GM21717 (cell line): ENCODE data around the gene PRDM7.
"Not testable (repeated sequence)": the region's sequence is repeated elsewhere in the genome, so short reads cannot be mapped to it uniquely, and the experiment has no call there.

Source experiments
- ATAC-seq: cut with Tn5 transposase; IDR thresholded peaks from one replicate; pipeline ENCODE4 v1.9.1; 2021; ENCODE audit warnings: mild to moderate bottlenecking, moderate library complexity; ENCODE audit not compliant: unreplicated experiment

Gene PRDM7

DNA sequence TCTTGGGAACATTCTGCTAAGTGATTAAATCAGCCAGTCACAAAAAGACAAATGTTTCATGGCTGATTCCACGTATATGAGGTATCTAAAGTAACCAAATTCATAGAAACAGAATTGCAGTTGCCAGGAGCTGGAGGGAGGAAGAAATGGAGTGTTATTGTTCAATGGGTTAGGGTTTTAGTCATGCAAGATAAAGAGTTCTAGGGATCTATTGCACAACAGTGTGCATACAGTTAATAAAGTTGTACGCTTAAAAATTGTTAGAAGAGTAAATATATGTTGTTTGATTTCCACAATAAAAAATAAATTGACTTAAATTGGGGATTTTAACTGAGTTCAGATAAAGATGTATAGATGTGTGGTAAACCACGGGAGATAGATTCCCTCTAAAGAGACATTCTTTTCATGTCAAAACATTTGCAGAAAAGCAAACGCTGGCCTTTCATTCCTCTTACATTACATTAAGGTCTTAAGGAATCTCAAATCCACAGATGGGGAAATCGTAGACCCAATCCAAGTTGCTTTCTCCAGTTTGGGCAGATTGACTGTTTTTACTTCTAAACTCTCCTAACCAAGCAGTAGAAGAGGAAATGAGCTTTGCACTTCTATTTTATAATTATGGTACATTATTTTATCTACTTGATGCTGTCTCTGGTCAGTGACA is 4.6 kb downstream of the PRDM7 start:
- no peak for ATAC-seq

- ATAC-seq: no peak
Measured at GRCh38 chr16:90070440-90070839, 6.7 kb downstream of the PRDM7 start.

GRCh38 chr16:90061437-90061836 is 15.7 kb downstream of the PRDM7 start:
- ATAC-seq: no peak

GRCh38 chr16:90057738-90058173 is 19.4 kb downstream of the PRDM7 start:
- ATAC-seq: no peak

DNA sequence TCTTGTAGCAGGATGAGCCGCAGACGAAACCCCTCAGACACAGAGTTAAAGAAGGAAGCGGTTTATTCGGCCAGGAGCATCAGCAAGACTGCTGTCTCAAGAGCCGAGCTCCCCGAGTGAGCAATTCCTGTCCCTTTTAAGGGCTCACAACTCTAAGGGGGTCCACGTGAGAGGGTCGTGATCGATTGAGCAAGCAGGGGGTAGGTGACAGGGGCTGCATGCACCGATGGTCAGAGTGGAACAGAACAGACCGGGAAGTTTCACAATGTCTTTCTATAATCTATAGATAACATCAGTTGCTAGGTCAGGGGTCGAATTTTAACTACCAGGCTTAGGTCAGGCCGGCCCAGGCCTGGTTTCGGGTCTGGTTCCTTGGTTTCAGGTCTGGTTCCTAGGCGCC is 20.6 kb downstream of the PRDM7 start:
- not testable (repeated sequence) for ATAC-seq

DNA sequence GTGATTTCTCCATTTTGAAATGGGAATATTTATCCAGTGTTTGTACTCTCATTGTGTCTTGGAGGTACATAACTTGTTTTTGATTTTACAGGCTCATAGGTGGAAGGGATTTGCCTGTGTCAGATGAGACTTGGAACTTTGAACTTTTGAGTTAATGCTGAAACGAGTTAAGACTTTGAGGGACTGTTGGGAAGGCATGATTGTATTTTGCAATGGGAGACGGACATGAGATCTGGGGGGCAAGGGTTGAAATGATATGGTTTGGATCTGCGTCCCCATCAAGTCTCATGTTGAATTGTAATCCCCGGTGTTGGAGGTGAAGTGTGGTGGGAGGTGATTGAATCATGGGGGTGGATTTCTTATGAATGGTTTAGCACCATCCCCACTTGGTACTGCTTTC is 21.8 kb downstream of the PRDM7 start:
- no peak for ATAC-seq

DNA sequence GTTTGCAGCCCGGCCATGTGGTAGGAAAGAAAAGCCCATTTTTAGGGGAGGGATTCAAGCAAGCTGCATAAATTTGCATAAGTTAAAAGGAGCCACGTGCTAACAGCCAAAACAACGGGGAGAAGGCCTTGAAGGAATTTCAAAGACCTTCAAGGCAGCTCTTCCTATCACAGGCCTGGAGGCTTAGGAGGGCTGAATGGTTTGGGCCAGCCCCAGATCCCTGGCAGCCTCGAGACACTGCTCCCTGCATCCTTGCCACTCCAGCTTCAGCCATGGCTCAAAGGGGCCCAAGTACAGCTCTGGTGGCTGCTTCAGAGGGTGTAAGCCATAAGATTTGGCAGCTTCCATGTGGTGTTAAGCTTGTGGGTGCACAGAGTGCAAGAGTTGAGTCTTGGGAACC is 22.6 kb downstream of the PRDM7 start:
- ATAC-seq: no peak

GRCh38 chr16:90053902-90054500 is 23.1 kb downstream of the PRDM7 start:
- ATAC-seq: no peak

GRCh38 chr16:90050969-90051368 is 26.2 kb downstream of the PRDM7 start:
- no peak for ATAC-seq

DNA sequence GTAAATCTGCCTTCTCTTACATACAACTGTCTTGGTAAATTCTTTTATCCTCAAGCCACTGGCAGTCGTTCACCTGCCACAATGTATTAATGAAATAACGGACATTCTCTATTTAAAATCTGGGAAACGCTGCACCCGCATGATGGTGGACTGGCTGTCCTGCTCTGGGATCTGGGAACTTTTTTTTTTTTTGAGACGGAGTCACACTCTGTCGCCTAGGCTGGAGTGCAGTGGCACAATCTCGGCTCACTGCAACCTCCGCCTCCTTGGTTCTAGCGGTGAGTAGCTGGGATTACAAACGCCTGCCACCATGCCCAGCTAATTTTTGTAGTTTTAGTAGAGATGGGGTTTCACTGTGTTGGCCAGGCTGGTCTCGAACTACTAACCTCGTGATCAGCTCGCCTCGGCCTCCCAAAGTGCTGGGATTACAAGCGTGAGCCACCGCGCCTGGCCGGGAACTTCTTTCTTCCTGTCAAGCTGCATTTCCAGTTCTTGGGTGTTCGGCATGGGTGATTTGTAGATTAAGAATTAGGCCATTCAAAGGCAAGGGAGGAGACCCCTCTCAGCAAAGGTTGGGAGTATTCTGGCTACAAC is 28.3 kb downstream of the PRDM7 start:
- ATAC-seq: no peak

DNA sequence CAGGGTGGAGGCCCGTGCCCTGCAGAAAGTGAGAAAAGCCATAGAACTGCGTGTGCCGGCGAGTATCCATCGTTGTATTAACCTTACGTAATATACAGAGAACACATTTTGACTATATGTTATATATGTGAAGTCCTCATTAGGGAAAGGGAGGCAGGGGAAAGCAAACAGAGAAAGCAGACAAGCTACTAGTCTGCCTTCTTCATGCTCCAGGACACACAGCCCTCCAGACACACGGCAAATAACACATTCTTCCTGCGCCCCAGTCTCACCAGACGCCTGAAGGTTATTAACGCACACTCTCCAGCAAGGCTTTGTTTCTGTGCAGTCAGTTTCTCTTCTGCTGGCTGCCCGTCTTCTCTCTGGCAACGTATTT is 28.8 kb downstream of the PRDM7 start:
- no peak for ATAC-seq

DNA sequence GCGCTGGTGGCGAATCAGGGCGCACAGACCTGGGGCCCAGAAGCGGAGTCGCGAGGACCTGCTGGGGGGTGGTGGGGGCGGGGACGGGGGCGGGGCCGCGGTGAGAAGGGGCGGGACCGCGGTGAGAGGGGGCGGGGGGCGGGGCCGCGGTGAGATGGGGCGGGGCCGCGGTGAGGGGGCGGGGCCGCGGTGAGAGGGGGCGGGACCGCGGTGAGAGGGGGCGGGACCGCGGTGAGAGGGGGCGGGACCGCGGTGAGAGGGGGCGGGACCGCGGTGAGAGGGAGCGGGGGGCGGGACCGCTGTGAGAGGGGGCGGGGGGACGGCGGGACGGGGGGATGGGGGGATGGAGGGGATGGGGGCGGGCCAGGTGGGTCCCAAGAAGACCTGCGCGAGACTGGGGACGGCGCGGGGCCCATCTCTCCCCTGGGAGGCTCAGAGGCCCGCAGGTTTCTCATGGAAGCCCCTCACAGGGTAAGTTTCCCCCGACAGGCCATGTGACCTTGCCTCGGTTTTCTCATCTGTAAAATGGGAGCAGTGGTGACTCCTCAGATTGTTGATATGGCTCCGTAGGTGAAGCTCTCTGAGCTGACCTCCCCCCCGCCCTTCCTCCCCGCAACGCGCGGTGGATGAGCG is 29.3 kb downstream of the PRDM7 start:
- no peak for ATAC-seq

DNA sequence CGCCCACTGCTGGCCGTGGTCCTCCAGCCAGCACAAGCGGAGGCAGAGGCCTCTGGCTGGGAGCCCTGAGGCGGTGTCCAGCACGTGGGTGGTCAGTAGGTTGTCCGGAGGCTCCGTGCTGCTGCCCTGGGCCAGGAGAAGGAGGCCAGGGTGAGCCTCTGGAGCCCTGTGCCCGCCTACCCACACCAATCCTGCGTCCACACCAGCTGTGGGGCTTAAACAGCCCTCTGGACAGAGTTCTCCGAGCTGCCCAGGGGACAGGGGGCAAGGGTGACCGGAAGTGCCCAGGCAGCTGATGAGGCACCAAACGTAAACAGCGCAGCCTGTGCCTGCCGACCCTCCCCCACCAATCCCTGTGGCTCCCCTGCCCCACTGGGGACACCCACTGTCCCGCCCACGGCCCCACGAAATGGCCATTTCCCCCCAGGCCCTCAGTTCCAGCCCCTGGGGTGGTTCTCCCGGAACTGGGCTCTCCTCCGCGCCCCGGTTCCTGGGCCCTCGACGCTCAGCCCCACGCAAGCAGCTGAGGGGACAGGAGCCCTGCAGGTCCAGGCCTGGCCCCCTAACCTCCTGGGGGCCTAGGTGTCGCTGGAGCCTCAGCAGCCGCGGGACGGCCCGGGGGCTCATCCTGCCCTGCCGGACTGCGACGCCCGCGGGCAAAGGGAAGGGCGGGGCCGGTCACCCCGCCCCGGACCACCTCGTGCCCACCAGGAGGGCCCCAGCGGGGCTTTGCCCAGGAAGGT is 30.0 kb downstream of the PRDM7 start:
- no peak for ATAC-seq

DNA sequence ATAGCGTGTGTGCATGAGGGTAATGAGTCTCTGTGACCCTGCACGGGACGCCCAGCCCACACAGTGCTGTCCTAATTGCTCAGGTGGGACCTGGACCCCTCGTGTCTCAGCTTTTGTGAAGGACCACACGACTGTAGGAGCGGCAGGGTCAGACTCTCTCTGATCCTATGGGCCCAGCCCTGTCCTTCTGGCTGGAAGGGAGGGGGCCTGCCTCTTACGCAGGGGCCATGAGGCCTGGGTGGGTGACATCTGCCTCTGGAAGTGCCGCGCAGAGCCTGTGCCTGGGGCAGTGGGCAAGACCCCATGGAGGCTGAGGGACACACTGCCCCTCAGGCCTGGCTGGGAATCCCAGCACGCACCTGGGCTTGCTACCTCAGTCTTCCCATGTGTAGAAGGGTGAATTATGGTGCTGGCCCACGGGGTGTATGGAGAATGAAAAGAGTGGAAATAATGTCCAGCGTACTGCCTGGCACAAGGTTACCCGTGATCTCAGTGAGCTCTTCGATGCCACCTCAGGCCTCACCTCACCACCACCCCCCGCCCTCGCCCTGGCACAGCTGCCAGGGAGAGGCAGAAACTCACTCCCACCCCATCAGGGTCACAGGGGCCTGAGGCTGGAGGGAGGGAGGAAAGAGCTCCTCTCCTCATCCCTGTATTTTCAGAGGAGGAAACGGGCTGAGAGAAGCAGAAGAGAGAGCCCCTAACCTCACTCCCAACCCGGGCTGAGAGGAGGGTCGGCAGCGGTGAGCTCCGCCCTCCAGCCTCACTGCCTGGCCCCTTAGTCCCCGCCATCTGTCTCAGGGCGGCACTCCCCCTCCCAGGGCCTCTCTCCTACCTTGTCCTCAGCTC is 30.8 kb downstream of the PRDM7 start:
- no peak for ATAC-seq

DNA sequence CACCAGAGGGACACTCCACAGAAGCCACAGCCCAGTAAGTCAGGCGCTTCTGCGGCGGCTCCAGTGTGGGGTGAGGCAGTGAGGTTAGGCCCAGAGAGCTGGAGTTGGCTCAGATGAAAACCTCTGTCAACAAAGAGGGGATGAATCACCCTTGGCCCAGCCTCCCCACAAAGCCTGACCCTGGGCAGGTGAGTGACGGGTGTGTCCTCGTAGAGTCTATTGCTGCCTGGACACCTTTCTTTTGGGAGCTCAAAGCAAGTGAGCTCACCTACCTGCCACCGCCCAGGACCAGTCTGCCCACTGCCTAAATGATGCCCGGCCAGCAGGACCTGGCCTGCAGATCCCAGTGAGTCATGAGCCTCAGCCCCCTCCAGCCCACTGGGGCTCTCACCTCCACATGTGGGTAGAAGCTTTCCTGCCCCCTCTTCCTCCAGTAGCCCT is 33.0 kb downstream of the PRDM7 start:
- no peak for ATAC-seq

GRCh38 chr16:90043526-90043925 is 33.6 kb downstream of the PRDM7 start:
- no peak for ATAC-seq

DNA sequence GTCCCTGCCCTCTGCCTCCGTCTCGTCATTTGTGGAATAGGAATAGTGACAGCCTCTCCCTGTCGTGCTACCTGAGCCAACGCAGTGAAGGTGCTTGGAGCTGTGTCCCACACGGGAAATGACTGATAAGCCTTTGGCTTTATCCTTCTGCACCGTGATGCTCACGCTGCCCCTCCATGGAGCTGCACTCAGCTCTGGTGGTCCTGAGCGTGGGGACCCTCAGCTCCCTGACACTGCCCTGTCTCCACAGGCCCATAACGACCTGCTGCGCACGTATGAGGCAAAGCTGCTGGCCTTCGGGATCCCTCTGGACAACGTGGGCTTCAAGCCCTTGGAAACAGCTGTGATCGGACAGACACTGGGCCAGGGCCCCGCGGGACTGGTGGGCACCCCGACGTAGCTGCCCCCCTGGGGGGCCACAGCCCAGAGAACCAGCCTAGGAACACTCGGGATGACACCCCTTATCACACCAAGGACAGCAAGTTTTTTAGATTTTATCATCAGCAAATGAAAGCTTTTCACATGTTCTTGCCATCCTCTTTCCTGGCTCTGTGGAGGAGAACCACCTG is 34.1 kb downstream of the PRDM7 start:
- no peak for ATAC-seq

- ATAC-seq: no peak
Measured at GRCh38 chr16:90041896-90042473, 35.1 kb downstream of the PRDM7 start.

DNA sequence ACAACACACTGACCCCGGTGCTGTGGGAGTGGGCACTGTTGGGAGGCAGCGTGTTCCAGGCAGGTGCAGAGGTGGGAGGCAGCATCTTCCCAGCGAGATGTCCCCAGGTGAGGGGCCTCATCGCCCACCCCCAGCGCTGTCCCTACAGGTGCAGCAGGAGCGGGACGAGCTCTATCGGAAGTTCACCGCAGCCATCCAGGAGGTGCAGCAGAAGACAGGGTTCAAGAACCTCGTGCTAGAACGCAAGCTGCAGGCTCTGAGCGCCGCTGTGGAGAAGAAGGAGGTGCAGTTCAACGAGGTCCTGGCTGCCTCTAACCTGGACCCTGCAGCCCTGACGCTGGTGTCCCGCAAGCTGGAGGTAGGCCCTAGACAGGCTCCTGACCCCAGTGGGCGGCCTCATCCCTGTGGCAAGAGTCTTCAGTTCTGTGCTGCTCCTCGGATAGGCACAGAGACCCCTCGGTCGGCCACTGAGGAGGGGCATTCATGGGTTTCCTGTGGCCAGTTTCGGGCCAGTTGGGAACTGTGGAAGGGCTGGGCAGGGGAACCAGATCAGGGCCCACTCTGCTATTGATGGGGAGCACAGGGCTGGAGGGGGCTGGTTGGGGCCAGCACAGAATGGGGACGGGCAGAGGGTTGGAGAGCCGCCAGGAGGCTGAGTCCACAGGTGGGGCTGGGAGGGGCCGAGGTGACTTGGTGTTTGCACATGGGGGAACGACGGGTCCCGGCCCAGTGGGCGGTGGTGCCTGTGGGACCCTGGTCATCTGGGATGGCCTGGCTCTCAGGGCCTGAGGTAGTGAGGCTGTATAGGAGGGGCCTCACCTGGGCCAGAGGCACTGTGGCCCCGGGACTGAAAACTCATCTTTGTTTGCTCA is 36.7 kb downstream of the PRDM7 start:
- ATAC-seq: no peak
